ENCODE results near the gene SOAT1.

- TF ChIP-seq CTCF (IDR thresholded peaks at IDR 0.05) (no peak), POLR2A (IDR thresholded peaks at IDR 0.05) (no peak)
Measured at GRCh38 chr1:179342740-179343404, 49.3 kb downstream of the SOAT1 start.
